ENCODE results near the gene SLC30A3. TPM values are rescaled to one million over a fixed set of nuclear protein-coding genes. Genes with fewer than 3 reads are reported as not detected.

SLC30A3 gene
- total and polyA plus RNA-seq, 2 of the 4 experiments (the other 2 are of a cell fraction), result 0.15 TPM; not detected in 1

DNA sequence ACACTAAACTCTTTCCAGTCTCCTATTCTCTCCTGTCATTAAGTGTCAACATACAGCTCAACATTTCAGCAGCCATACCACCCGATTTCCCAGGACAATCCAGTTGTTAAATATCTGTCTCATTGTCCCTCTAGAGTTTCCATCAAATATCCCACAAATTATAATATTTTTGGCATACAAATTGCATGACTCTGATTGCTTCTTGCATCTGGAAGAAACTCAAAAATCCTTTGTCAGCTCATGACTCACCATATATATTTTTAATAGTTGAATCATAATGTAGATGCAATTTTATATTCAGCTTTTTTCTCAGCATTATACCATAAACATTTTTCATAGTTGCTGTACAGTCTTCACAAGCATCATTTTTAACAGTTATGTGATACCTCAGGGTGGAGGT is 7.2 kb downstream of the SLC30A3 start:
- no peak overlapping the region for H2BK20ac ChIP-seq (ENCODE audit: low read depth, low read length)
- H2BK15ac ChIP-seq (ENCODE audit: low read depth, low read length), result no peak overlapping the region
- H2BK5ac ChIP-seq (ENCODE audit: low read depth, low read length, poor library complexity, severe bottlenecking), result no peak overlapping the region
- H4K91ac ChIP-seq (ENCODE audit: insufficient read depth, low read depth, low read length), result no peak overlapping the region
- no peak overlapping the region for H4K5ac ChIP-seq (ENCODE audit: low read depth, low read length)
- no peaks in the 10 kb centered on the region for H4K20me1 ChIP-seq (ENCODE audit: insufficient read depth, low read length)
- TF ChIP-seq, protein P1, sequence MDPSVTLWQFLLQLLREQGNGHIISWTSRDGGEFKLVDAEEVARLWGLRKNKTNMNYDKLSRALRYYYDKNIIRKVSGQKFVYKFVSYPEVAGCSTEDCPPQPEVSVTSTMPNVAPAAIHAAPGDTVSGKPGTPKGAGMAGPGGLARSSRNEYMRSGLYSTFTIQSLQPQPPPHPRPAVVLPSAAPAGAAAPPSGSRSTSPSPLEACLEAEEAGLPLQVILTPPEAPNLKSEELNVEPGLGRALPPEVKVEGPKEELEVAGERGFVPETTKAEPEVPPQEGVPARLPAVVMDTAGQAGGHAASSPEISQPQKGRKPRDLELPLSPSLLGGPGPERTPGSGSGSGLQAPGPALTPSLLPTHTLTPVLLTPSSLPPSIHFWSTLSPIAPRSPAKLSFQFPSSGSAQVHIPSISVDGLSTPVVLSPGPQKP (IDR thresholded peaks at IDR 0.05; ENCODE audit: borderline replicate concordance, low read depth, low read length), result no peak
- TF ChIP-seq BHLHE40 (IDR thresholded peaks at IDR 0.05; ENCODE audit: low read depth, low read length) (no peak), MAFK (IDR thresholded peaks at IDR 0.05; ENCODE audit: low read depth, low read length) (0 out of 2 replicates have a peak, but pooled peaks have one; percentile 9), FOS (IDR thresholded peaks at IDR 0.05; ENCODE audit: low read depth, low read length) (peak; percentile 63), RAD21 (IDR thresholded peaks at IDR 0.05; ENCODE audit: low read length) (no peak), SMC3 (IDR thresholded peaks at IDR 0.05; ENCODE audit: low read depth, low read length) (no peak), RCOR1 (IDR thresholded peaks at IDR 0.05; ENCODE audit: insufficient replicate concordance, low read length) (no peak), CEBPB (IDR thresholded peaks at IDR 0.05; ENCODE audit: low read depth, low read length) (no peak; the same call in 1 of the 2 replicates), MXI1 (IDR thresholded peaks at IDR 0.05; ENCODE audit: borderline replicate concordance, low read depth, low read length) (no peak), RFX5 (IDR thresholded peaks at IDR 0.05; ENCODE audit: low read depth, low read length) (no peak)
- TF ChIP-seq, protein P2, sequence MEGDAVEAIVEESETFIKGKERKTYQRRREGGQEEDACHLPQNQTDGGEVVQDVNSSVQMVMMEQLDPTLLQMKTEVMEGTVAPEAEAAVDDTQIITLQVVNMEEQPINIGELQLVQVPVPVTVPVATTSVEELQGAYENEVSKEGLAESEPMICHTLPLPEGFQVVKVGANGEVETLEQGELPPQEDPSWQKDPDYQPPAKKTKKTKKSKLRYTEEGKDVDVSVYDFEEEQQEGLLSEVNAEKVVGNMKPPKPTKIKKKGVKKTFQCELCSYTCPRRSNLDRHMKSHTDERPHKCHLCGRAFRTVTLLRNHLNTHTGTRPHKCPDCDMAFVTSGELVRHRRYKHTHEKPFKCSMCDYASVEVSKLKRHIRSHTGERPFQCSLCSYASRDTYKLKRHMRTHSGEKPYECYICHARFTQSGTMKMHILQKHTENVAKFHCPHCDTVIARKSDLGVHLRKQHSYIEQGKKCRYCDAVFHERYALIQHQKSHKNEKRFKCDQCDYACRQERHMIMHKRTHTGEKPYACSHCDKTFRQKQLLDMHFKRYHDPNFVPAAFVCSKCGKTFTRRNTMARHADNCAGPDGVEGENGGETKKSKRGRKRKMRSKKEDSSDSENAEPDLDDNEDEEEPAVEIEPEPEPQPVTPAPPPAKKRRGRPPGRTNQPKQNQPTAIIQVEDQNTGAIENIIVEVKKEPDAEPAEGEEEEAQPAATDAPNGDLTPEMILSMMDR (conservative IDR thresholded peaks at IDR 0.05; ENCODE audit: low read depth, low read length), result no peak
- TF ChIP-seq, protein P3, sequence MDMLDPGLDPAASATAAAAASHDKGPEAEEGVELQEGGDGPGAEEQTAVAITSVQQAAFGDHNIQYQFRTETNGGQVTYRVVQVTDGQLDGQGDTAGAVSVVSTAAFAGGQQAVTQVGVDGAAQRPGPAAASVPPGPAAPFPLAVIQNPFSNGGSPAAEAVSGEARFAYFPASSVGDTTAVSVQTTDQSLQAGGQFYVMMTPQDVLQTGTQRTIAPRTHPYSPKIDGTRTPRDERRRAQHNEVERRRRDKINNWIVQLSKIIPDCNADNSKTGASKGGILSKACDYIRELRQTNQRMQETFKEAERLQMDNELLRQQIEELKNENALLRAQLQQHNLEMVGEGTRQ (IDR thresholded peaks at IDR 0.05; ENCODE audit: low read depth, low read length), result no peak
- 0 out of 2 replicates have a peak overlapping the region, but pooled peaks have one; percentile 4 for H3K23ac ChIP-seq (ENCODE audit: low read depth, low read length)
- dilution Hi-C loops (cut with HindIII; ENCODE audit: low sequenced_read_pairs, unreplicated experiment) (no loop called here), in situ Hi-C loops (cut with MboI; ENCODE audit: low sequenced_read_pairs) (no loop called here), intact Hi-C loops (cut with micrococcal nuclease) (no loop called here)
- no peak overlapping the region for H2AK5ac ChIP-seq (ENCODE audit: low read depth, low read length)
- DNase-seq (peak; percentile 67), ATAC-seq (ENCODE audit: low read depth) (peak; percentile 54)
- H2BK120ac ChIP-seq (ENCODE audit: low read depth, low read length), result no peak overlapping the region
- H2AFZ ChIP-seq (replicated peaks; ENCODE audit: low read length, poor library complexity), result no peak overlapping the region
- no peak overlapping the region for H3K18ac ChIP-seq (ENCODE audit: low read depth, low read length)
- no peak overlapping the region for H3K14ac ChIP-seq (replicated peaks; ENCODE audit: low read depth, low read length)
- H3K4me2 ChIP-seq (ENCODE audit: low read depth, low read length), result no peak overlapping the region
- no TSS peak for BruUV-seq (replicated peaks)
- no peak overlapping the region for H3K56ac ChIP-seq (ENCODE audit: extremely low read depth, insufficient read depth, low read length)
- POLR2A ChIA-PET (ENCODE audit: unreplicated experiment), result no interaction called here
- no peak overlapping the region for H4K8ac ChIP-seq (ENCODE audit: low read depth in 2 of 2, low read length in 2 of 2)
- no peak overlapping the region for H3K4ac ChIP-seq (ENCODE audit: low read depth, low read length)
- H3K9ac ChIP-seq (ENCODE audit: low read depth, low read length), result no peak overlapping the region
- no peak overlapping the region for H3K4me3 ChIP-seq (ENCODE audit: insufficient read depth, low read depth, low read length)
- peaks cover 9% of the 10 kb centered on the region; the same call in 1 of the 2 replicates for H3K9me1 ChIP-seq (ENCODE audit: insufficient read depth, low read length)
- H3K9me3 ChIP-seq (ENCODE audit: control insufficient read depth, insufficient read depth, low read length), result no peaks in the 10 kb centered on the region
- no peaks in the 10 kb centered on the region for H3K36me3 ChIP-seq (ENCODE audit: control insufficient read depth, insufficient read depth, low read length)
- H3K79me1 ChIP-seq (ENCODE audit: low read depth in 1 of 2, low read length in 2 of 2), result no peaks in the 10 kb centered on the region
- peaks cover 6% of the 10 kb centered on the region for H3K4me1 ChIP-seq (ENCODE audit: control insufficient read depth, insufficient read depth, low read length)
- CTCF ChIA-PET, result interaction anchor here (0.7 to 1.6 kb wide), 3 partner anchors 9 to 47 kb away, joined by 3 to 6 read pairs (median 4); no protein-coding TSS in a partner anchor
- WGBS, 2 experiments (ENCODE audit: extremely low coverage in 2 of 2, insufficient read length in 1 of 2), result 0% methylated on average over 1 of the region's 1 CpG; no CpG with 5 or more reads in 1 of the 2 experiments
- H2AK9ac ChIP-seq (replicated peaks; ENCODE audit: low read depth, low read length, poor library complexity), result no peak overlapping the region
- peaks cover 40% of the 10 kb centered on the region for H3K27me3 ChIP-seq (ENCODE audit: control insufficient read depth, insufficient read depth, low read length)
- no peak overlapping the region for H3K27ac ChIP-seq (ENCODE audit: insufficient read depth, low read length)

All from IMR-90 (cell line).